HepG2 (cell line): ENCODE results near the gene CFAP92. TPM values are rescaled to one million over a fixed set of nuclear protein-coding genes. Genes with fewer than 3 reads are reported as not detected.
"Not testable (repeated sequence)": the region's sequence is repeated elsewhere in the genome, so short reads cannot be mapped to it uniquely, and the experiment has no call there.

ENCODE experiments used
- ATAC-seq: fragments of 200-7000 bp; cut with Tn5 transposase; 3 replicates; pipeline ENCODE4 v1.9.1; 2020; ENCODE audit warnings: mild to moderate bottlenecking, moderate library complexity
- BruUV-seq: library from RNA; stranded (reverse); fragments of 400-500 nt; replicated peaks from 2 replicates; lab custom pipeline; 2021; lab: Mats Ljungman, UMichigan
- CTCF ChIA-PET: fragments of 300-600 bp; formaldehyde crosslinking; extraction: SDS; loops from one replicate; lab custom pipeline; 2021; ENCODE audit warnings: low total read pairs, inconsistent platforms, low intra/inter-chr PET ratio; lab: Yijun Ruan, JAX
- POLR2A ChIA-PET: fragments of 350-600 bp; sonication (Branson Sonifier 250); formaldehyde crosslinking; loops from one replicate; lab custom pipeline; 2020; ENCODE audit warnings: antibody characterized with exemption, inconsistent platforms; lab: Yijun Ruan, JAX
- DNase-seq: peaks from one replicate; pipeline ENCODE4 v3.0.0-alpha.2; 2015; ENCODE audit warnings: low spot score
- FAIRE-seq: peaks from 3 replicates; lab custom pipeline; 2011; peaks lifted over from hg19 to GRCh38; lab: Jason Lieb, UNC
- H2AFZ ChIP-seq: one replicate; pipeline ENCODE4 v1.6.1; 2011; ENCODE audit warnings: low read length, inconsistent platforms
- H3K27ac ChIP-seq: fragments of 300-600 bp; 3 replicates; pipeline ENCODE4 v1.8.0; 2011; ENCODE audit warnings: mixed run types, mild to moderate bottlenecking, mixed read lengths, low read length, inconsistent platforms; ENCODE audit not compliant: insufficient read depth; ENCODE audit errors: extremely low read length
- H3K27me3 ChIP-seq, 2 experiments: fragments of 200-600 bp in 1 of 2; 2 replicates in 1 of 2; 3 replicates in 1 of 2; pipeline versions ENCODE4 v1.6.0 to v1.8.0; 2011; ENCODE audit warnings: low read length in 2 of 2, mild to moderate bottlenecking in 2 of 2, moderate library complexity in 2 of 2, inconsistent platforms in 1 of 2; ENCODE audit not compliant: insufficient read depth in 2 of 2, control insufficient read depth in 1 of 2
- H3K36me3 ChIP-seq, 2 experiments: fragments of 200-600 bp in 1 of 2; replicated peaks in 1 of 2; 2 replicates in 1 of 2; 3 replicates in 1 of 2; pipeline versions ENCODE4 v1.5.1 to v1.8.0; 2011; ENCODE audit warnings: low read length in 2 of 2, inconsistent platforms in 1 of 2; ENCODE audit not compliant: insufficient read depth in 2 of 2, control insufficient read depth in 1 of 2
- H3K4me1 ChIP-seq: 2 replicates; pipeline ENCODE4 v1.5.1; 2012; ENCODE audit warnings: low read length, inconsistent platforms; ENCODE audit not compliant: insufficient read depth
- H3K4me2 ChIP-seq: 2 replicates; pipeline ENCODE4 v1.6.0; 2011; ENCODE audit warnings: low read depth, low read length, inconsistent platforms
- H3K4me3 ChIP-seq, 3 experiments: fragments of 200-600 bp in 1 of 3; sonication (generic), shearing (Covaris generic) in 1 of 3; replicated peaks in 1 of 3; 2 replicates each; pipeline ENCODE4 v1.5.1; 2011 to 2016; ENCODE audit warnings: low read length in 3 of 3, inconsistent platforms in 2 of 3, low read depth in 2 of 3, mild to moderate bottlenecking in 2 of 3, control low read depth in 1 of 3, mixed read lengths in 1 of 3; ENCODE audit not compliant: insufficient read depth in 1 of 3
- H3K79me2 ChIP-seq: one replicate; pipeline ENCODE4 v1.6.1; 2011; ENCODE audit warnings: low read length, inconsistent platforms; ENCODE audit not compliant: insufficient read depth
- H3K9ac ChIP-seq: 2 replicates; pipeline ENCODE4 v1.6.0; 2011; ENCODE audit warnings: mild to moderate bottlenecking, low read depth, low read length, inconsistent platforms; ENCODE audit not compliant: insufficient read depth
- H3K9me3 ChIP-seq: 2 replicates; pipeline ENCODE4 v1.5.1; 2012; ENCODE audit warnings: mild to moderate bottlenecking, low read length
- H4K20me1 ChIP-seq: 2 replicates; pipeline ENCODE4 v1.6.0; 2011; ENCODE audit warnings: inconsistent platforms, mild to moderate bottlenecking, low read length, moderate library complexity; ENCODE audit not compliant: insufficient read depth
- EHMT2 ChIP-seq: fragments of 200-600 bp; sonication (generic); IDR thresholded peaks from 2 replicates; pipeline ENCODE4 v1.7.0; 2017; ENCODE audit warnings: antibody characterized with exemption, low read depth, low read length, borderline replicate concordance
- ESRRA ChIP-seq: sonication (generic); formaldehyde crosslinking; IDR thresholded peaks from 2 replicates; pipeline ENCODE4 v1.5.1; 2020; ENCODE audit warnings: mild to moderate bottlenecking, low read depth, missing genetic modification reagents
- HOXA7 ChIP-seq: sonication (generic); formaldehyde crosslinking; IDR thresholded peaks from 2 replicates; pipeline ENCODE4 v1.8.1; 2022; ENCODE audit warnings: mild to moderate bottlenecking, missing genetic modification reagents, moderate library complexity
- IKZF1 ChIP-seq: fragments of 450-650 bp; IDR thresholded peaks from 2 replicates; pipeline ENCODE4 v1.7.1; 2016
- NFKB2 ChIP-seq: sonication (generic); formaldehyde crosslinking; IDR thresholded peaks from 2 replicates; pipeline ENCODE4 v1.4.0; 2020; ENCODE audit warnings: missing genetic modification reagents, borderline replicate concordance
- PAX8 ChIP-seq: sonication (generic); formaldehyde crosslinking; IDR thresholded peaks from 2 replicates; pipeline ENCODE4 v1.8.0; 2022; ENCODE audit warnings: mild to moderate bottlenecking, missing genetic modification reagents, borderline replicate concordance
- POGZ ChIP-seq: sonication (generic); formaldehyde crosslinking; IDR thresholded peaks from 2 replicates; pipeline ENCODE4 v1.4.0; 2020; ENCODE audit warnings: mild to moderate bottlenecking, missing genetic modification reagents
- ZNF549 ChIP-seq: sonication (generic); formaldehyde crosslinking; IDR thresholded peaks from 2 replicates; pipeline ENCODE4 v1.5.0; 2020; ENCODE audit warnings: missing genetic modification reagents
- WGBS: methylation state at CpG from one replicate; pipeline ENCODE4 v1.1.6; 2017; ENCODE audit warnings: low lambda C conversion rate; 5-methylcytosine and 5-hydroxymethylcytosine counted together
- in situ Hi-C: cut with HindIII; loops from 2 replicates; pipeline ENCODE4 v1.10.0; 2017; ENCODE audit warnings: low pct_unique_long_range_greater_than_20kb; ENCODE audit not compliant: extremely low pct_ligation_motif_present
- intact Hi-C: fragments of 100-400 bp; cut with micrococcal nuclease; formaldehyde crosslinking; loops from one replicate; pipeline ENCODE4 v1.10.0; 2022; ENCODE audit not compliant: unreplicated experiment
- polyA plus RNA-seq, 8 experiments: library from polyadenylated mRNA; depleted of rRNA in 3 of 8; stranded (reverse) in 7 of 8; unstranded in 1 of 8; fragments of >200 nt; fragmentation: Illumina TruSeq in 4 of 8; extraction: Trizol in 4 of 8; gene quantifications; 2 replicates each; pipeline versions ENCODE4 v1.2.1 to v1.2.3, GENCODE V29; 2011 to 2016; ENCODE audit warnings: low read depth in 4 of 8, missing spikeins in 1 of 8, mixed read lengths in 1 of 8; ENCODE audit not compliant: insufficient read depth in 1 of 8
- total RNA-seq, 5 experiments: library from RNA; depleted of rRNA; stranded (reverse); fragments of >200 nt; fragmentation: Illumina TruSeq; extraction: Trizol; gene quantifications; 2 replicates each; pipeline ENCODE4 v1.2.3, GENCODE V29; 2016; ENCODE audit warnings: low read depth in 1 of 5

Gene CFAP92
- total and polyA plus RNA-seq, 2 of the 13 experiments (the other 11 are each of a cell fraction or from before 2014, with no cell fraction given) = 0.18 to 0.46 TPM

GRCh38 chr3:128864849-128865804, 128.7 kb downstream of the CFAP92 start:
- FAIRE-seq, BruUV-seq, H3K9me3 ChIP-seq: not testable (repeated sequence)

GRCh38 chr3:128864351-128864811, 129.5 kb downstream of the CFAP92 start:
- ChIA-PET CTCF (no interaction called here), POLR2A (no interaction called here)
- H3K79me2 ChIP-seq = no peaks in the 10 kb centered on the region
- H3K27ac ChIP-seq = no peak overlapping the region
- H3K4me3 ChIP-seq = no peak overlapping the region
- H3K4me1 ChIP-seq = 0 out of 2 replicates have a peak, but pooled peaks cover 12% of the 10 kb centered on the region
- peaks cover 16% of the 10 kb centered on the region for H3K9me3 ChIP-seq
- no peaks in the 10 kb centered on the region for H4K20me1 ChIP-seq
- intact Hi-C loops = no loop called here
- H3K36me3 ChIP-seq = no peaks in the 10 kb centered on the region
- no peak overlapping the region for H2AFZ ChIP-seq
- FAIRE-seq (no peak), DNase-seq (no peak), ATAC-seq (peak; percentile 48)
- in situ Hi-C loops = no loop called here
- 41% methylated on average over 10 of the region's 11 CpGs for whole genome bisulfite sequencing
- H3K27me3 ChIP-seq = peaks cover 0 to 1% of the 10 kb centered on the region in 2 experiments; a peak in 1 of 5 replicates
- BruUV-seq = no TSS peak
- no peak overlapping the region for H3K9ac ChIP-seq
- TF ChIP-seq HOXA7 (CRISPR knock-in tag) (no peak), PAX8 (CRISPR knock-in tag) (no peak), ESRRA (CRISPR knock-in tag) (no peak), NFKB2 (no peak), POGZ (CRISPR knock-in tag) (no peak), EHMT2 (no peak), IKZF1 (no peak), ZNF549 (CRISPR knock-in tag) (no peak)
- H3K4me2 ChIP-seq = no peak overlapping the region

More at GRCh38 chr3:128864849-128865804, 128.7 kb downstream of the CFAP92 start:
- in situ Hi-C loops, H3K4me3 ChIP-seq, H3K27me3 ChIP-seq, H3K27ac ChIP-seq, H2AFZ ChIP-seq, H3K4me2 ChIP-seq, intact Hi-C loops, DNase-seq, CTCF ChIA-PET, H3K9ac ChIP-seq, H3K79me2 ChIP-seq, H3K36me3 ChIP-seq, H4K20me1 ChIP-seq: not testable (repeated sequence)
- H3K4me1 ChIP-seq = 0 out of 2 replicates have a peak, but pooled peaks cover 12% of the 10 kb centered on the region
- ATAC-seq = peak; percentile 67
- 42% methylated on average over 17 of the region's 25 CpGs for WGBS
- POLR2A ChIA-PET = interaction anchor here (0.7 kb wide), 1 partner anchor 14 kb away, joined by 3 read pairs; no protein-coding TSS in a partner anchor
